Middle frontal gyrus (tissue), 1 donor: ENCODE results near the gene SPATA33.
A peak's percentile ranks its signal among the peaks of the same experiment; 100 is the strongest.

Experiments
- DNase-seq: peaks from one replicate; pipeline ENCODE4 v3.0.0-alpha.2; 2015; ENCODE audit warnings: low spot score; ENCODE audit errors: extremely low spot score

The SPATA33 gene

DNA sequence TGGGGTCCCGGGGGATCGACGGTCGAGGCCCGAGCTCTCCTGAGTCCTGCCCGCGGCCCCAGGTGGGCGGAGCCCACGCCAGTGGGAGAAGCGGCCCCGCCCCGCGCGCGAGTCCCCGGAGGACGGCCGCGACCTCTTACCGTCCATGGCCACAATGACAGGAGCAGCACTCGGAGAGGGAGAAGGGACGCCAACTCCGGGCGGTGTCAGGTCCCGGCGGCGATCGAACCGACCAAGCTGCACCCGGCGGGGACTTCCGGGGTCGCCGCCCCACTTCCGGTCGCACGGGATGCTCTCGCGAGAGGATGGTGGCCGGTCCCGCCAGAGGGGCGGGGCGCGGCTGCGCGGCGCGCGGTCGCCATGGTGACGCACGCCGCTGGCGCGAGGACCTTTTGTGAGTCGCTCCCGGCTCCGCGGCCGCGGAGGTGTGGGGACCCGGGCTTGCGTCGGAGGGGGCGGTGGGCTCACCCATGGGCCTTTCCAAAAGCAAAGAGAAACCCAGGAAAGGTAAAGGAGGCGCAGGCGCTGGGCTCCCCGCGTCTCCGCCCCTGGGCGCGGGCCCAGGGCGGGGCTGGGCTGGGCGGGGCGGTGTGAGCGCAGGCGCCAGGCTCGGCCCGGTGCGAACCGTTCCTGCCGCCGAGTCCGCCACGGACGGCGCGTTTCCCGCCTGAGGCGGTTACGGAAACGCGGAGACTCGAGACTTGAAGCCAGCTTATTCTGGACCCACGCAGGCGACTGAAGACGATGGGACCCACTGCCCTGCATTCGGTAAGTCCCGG lies at the start of gene SPATA33, which contains the start of gene CHMP1A:
TSS of gene SPATA33 (plus strand) at position 395 of the 779 bp plus-strand sequence. CDS start at position 471, 76 bp downstream.
TSS of gene CHMP1A (minus strand) at position 267 of the 779 bp plus-strand sequence. CDS start at position 147, 120 bp downstream.
- peak; percentile 77 for DNase-seq

DNA sequence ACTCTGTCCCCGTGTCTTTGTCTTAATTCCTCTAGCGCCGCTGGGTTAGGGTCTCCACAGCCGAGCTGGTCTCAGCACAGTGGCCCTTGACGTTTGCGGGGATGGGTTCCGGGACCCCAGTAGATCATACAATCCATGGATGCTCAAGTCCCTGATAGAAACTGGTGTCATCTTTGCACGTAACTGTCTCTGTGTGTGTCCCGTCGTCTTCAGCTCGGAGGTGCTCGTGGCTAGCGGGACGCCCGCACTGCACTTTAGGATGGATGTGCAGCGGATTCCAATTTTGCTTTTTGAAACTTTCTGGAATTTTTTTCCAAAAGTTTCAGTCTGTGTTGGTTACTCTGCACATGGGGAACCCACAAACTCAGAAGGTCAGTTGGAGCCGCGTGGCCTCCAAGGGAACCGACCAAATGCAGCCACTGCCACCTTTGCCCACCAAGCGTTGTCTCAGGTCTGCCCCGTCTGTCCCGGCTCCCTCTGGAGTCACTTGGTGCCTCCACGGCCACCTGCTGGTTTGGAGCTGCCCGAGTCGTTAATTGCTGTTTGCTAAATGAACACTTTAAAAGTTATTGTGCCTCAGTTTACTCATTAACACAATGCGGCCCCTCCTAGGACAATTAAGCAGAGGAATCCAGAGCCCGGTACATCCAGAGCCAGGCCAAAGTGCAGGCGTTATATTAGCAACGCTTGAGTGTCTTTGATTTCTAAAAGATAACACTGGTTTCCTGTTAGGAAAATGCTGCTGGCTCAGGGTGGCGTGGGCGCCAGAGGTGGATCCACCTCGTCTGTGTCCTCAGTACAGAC lies 49.5 kb upstream of the SPATA33 start:
- no peak for DNase-seq

DNA sequence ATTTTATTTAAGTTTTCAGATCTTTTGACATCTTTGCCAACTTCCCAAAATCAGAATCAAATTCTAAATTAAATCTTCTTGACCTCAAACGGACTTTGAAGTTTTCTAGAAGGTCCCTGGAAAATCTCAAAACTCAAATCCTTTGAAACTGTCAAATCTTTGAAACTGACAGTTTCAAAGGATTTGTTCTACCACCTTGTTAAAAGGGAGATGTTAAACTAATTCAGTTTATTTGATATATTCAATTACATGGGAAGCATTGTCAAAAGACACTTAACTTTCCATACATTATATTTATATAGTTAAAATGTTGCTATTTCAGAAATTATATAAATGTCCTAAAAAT lies 47.6 kb upstream of the SPATA33 start:
- no peak for DNase-seq

DNA sequence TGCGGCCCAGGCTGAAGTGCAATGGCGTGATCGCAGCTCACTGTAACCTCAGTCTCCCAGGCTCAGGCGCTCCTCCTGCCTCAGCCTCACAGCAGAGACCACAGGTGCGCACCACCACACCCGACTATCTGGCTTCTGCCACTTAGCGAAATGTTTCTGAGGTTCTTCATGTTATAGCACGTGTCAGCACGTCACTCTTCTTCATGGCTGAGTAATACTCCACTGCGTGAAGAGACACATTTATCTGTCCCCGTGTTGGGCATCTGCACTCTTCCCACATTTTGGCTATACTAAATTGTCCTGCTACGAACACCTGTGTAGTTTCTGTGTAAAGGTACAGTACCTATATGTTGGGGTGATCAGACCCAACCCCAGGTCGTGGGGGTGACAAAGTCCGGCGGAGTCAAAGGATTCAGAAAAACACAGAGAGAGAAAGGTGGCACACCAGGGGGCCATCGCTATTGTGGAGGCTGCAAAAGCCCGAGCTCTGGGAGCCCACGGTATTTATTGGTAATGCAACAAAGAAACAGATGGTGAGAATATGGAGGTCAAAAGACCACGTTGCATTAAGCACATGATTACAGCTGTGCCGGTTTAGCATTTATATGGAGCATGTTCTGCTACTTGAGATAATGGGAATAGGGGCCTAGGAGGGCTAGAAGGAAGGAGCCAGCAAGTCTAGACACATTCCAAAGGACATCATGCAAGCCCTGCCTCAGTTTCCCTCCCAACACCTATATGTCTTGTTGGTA lies 45.0 kb upstream of the SPATA33 start:
- DNase-seq, result no peak

DNA sequence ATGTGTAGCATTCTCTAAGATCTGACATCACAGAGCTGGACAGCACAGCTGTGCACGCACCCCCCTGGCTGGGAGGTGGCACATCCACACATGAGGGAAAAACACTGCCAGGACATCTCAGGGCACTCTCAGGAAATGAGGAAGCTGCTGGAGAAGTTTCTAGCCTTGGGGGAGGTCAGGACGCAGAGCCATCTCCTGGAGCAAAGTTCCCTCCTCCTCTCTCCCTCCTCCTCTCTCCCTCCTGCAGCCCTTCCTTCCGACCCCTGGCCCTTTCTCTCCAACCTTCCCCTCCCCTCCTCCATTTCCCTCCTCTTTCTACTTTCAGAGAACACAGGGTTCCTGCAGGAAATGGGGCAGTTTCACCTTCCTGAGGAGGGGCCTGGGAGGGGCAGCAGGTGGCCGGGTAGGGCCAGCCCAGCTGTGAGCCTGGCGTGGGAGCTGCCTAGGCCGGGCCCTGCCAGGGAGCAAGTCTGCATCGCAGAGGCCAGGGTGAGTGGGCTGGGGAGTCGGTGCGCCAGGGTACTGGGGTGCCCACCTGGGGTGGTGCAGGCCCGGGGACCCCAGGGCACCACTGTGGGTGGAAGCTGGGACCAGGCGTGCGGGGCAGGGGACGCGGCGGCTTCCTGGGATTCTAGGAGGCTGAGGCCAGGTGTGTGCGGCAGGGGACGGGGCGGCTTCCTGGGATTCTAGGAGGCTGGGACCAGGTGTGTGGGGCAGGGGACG lies 44.2 kb upstream of the SPATA33 start, which contains the start of gene DPEP1:
TSS of gene DPEP1 (plus strand) at position 412 of the 723 bp plus-strand sequence. CDS start 16,769 bp downstream, outside the sequence.
- DNase-seq, result no peak

DNA sequence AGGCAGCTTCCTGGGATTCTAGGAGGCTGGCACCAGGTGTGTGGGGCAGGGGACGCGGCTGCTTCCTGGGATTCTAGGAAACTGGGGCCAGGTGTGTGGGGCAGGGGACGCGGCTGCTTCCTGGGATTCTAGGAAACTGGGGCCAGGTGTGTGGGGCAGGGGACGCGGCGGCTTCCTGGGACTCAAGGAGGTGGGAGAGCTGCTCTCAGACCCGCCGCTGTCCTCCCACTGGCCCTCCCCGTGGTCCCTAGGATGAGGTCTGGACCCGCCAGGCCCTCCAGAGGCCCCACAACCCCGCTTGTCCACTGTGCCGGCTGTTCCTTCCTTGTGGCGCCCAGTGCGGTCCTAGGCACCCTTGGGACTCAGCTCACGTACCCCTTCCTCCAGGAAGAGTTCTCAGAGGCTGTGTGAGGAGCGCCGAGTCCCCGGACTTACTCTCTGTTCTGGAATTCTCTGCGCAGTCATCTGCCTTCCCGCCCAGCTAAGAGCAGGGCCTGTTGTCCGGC lies 43.6 kb upstream of the SPATA33 start:
- no peak for DNase-seq

DNA sequence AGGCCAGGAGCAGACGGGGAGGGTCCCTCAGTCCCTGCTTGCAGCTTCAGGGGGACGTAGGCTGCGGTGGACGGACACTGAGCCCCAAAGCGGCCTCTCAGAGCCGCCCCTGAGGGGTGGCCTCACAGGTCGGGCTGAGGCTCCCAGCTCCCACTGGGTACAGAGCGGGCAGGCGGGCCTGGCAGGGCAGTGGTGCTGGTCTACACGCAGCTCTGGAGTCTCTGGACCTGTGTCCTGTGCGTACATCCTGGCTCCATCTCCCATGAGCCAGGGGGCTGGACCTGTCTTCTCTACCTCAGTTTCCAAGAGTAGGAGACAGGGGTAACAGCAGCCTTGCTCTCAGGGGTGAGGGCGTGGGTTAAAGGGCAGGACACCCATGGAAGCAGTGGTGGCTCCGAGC lies 42.5 kb upstream of the SPATA33 start:
- no peak for DNase-seq

DNA sequence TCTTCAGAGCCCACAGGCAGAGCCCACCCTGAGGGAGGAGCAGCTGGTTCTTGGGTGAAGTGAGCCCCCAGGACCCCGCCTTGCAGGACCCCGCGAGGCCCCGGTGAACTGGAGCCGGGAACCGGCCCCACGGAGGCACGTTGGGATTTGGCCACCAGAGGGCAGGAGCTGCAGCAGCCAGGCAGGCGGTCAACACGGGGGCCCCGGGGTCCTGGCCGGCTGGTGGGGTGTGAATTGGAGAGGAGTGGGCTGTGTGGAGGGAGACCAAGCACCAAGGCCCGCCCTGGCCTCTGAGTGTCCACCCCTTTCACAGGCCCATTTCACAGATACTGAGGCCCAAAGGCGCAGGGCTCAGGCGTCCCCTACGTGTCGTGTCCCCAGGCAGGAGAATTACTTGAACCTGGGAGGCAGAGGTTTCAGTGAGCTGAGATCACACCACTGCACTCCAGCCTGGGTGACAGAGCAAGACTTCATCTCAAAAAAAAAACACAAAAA lies 42.0 kb upstream of the SPATA33 start:
- no peak for DNase-seq

DNA sequence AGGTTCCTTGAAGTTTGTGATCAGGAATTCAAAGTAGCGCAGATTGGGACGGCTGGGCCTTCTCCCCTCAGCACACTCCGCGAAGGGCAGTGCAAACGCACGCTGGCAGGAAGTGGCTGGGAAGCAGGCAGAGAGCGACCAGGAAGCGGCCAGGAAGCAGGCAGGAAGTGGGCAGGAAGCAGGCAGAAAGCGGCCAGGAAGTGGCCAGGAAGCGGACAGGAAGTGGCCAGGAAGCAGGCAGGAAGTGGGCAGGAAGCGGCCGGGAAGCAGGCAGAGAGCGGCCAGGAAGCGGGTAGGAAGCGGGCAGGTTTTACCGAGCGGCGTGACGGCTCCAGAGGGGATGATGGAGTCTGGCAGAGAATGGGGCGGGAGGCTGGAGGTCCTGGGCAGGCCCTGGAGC lies 41.0 kb upstream of the SPATA33 start:
- DNase-seq, result no peak

DNA sequence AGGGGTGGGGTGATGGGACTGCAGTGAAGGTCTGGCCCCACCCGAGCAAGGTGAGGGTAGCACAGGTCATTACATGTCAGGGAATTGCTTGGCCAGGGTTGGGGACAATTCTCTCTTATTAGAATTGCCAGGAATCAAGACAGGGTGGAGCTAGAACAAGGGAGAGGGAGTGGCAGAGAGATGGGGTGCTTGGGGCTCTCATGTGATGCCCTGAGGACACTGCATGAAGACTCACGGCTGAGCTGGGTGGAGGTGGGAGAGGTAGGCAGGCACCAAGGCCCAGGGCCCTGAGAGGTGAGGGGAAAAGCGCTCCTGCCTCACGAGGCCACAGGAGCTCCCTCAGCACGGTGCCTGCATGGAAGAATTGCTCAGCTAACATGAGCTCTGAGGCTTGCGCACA lies 40.6 kb upstream of the SPATA33 start:
- no peak for DNase-seq

DNA sequence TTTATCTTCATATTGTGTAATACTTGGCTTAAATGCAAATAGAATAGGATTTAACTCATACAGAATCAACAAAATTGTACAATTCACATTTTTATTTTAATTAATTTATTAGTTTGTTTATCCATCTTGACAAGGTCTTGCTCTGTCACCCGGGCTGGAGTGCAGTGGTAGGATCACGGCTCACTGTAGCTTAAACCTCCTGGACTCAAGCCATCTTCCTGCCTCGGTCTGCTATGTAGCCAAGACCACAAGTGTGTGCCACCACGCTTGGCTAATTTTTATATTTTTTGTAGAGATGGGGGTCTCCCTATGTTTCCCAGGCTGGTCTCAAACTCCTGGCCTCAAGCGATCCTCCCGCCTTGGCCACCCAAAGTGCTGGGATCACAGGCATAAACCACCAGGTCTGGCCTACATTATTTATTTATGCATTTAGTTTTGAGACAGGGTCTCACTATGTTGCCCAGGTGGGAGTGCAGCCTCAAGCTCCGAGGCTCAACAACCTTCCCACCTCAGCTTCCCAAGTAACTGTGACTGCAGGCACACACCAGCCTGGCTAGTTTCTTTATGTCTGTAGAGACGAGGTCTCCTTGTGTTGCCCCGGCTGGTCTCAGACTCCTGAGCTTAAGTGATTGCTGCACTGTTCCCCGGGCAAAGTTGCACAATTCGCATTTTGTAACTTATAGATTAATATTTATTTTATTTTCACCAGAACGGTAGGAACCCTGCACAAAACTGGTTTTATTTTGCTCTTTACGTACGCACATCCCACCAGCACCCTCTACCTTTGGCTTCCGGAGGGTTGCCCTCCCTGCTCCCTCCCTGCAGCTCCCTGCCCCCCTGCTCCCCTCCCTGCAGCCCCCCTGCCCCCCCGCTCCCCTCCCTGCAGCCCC lies 39.3 kb upstream of the SPATA33 start:
- DNase-seq, result no peak

DNA sequence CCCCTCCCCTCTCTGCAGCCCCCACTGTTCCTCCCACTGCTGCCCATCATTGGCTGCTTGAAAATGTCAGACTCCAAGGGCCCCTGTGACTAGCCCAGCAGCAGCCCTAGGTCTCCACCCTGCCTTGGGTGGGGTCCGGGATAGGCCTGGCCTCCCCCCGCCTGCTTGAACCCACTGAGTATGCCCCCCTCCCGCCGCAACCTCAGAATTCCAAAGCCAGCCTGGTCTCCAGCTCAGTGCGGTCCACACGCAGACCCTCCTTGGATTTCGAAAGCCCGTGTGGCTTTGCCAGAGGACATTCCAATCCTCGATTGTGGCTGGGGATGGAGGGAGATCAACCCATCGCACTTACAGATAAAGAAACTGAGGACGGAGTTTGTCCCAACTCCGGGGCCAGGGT lies 37.8 kb upstream of the SPATA33 start:
- DNase-seq, result no peak

DNA sequence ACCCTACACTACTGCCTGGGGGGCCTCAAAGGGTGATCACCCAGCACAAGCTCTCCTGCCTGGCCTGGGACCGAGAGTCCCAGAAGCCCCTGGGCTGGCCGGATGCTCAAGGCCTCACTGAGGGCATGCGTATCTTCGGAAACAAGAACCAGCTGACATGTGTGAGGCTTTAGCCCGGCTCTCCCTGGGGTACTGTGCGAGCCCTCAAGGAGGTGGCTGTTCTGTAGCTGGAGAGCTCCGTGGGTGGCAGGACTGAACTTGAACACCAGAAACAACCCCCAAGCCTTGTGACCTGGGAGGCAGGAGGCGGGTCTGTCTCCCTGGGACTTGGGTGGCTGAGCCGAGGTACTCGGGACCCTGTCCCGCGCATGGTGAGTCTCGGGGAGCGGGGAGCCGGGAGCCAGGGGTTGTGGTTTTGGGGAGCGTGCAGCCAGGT lies 37.2 kb upstream of the SPATA33 start:
- no peak for DNase-seq

DNA sequence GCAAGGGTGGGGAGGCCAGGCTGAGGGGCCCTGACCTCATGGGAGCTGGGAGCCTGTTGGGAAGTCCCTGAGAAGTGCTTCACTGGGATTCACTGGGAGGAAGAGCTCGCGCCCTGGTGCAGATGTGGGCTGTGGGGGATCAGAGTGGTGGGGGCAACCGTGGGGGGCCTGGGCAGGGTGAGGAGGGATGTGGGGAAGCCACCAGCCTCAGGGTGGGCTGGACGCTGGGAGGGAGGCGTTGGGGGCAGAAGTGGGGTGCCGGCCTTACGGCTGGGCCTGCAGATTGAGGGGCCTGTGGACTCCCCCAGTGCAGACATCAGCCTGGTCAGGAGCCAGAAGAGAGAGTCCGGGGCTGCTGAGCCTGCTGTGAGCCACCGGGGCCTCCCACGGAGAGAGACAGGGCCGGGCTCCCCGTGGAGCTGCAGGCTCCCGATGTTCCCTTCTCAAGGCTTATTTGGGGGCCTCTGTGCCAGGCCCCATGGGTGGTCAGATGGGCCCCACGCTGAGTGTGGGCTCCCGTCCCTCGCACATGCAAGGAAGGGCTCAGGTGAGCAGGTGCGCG lies 36.4 kb upstream of the SPATA33 start:
- no peak for DNase-seq

DNA sequence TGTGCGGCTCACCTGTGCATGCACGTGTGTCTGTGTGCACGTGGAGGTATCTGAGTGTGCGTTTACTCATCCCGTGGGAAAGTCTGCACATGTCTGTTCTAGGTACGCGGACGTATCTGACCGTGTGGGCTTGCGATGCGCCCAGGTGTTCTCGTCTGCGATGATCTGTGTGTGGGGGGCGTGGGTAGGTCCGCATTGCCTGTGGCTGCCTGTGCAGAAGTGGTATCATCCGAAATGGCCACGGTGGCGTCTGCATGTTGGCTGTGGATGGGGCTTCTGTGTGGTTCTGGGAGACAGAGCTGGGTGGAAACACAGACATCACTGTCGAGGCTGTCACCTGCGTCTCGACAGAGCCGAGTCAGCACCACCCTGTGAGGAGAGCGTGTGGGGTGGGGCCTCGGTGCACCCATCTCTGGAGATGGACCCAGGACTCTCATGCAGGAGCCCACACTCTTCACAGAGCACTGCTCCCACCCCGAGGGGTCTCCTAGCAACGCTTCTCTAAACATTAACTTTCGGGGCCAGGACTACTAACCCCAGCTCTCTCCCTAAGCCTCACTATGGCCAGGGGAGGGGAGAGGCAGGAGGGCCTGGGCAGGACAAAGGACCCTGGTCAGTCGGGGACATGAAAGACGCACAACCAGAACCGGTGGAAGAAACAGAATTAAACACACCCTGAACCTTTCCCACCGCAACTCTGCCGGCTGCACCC lies 35.8 kb upstream of the SPATA33 start:
- no peak for DNase-seq

DNA sequence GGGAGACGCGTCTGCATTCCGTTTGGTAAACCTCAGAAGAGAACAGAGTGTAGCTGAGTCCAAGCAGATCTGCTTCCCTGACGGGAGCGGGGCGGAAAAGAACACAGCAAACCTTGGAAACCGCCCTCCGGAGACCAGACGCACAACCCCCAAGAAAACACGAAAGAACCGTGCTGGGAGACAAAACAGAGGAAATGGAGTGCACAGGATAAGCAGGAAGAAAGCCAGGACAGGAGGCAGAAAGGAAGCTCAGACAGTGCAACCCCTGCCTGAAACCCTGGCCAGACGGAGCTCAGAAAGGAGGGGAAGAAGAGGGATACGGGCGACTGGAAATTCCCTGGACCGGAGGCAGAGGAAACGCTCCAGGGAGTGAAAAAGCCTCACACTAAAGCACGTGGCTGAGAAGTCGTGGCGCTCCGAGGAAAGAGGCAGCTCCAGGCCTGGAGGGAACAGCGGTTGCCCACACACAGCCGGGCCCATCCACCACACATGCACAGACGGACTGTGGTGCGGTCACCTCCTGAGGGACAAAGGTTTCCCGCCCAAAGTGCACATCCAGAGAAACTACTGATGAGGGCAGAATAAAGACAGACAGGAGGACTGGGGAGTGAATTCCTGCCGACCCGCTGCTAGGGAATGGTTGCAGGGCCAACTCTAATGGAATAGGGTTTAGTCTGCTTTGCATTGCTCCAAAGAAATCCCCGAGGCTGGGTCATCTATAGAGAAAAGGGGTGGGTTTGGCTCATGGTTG lies 34.0 kb upstream of the SPATA33 start:
- DNase-seq, result no peak

DNA sequence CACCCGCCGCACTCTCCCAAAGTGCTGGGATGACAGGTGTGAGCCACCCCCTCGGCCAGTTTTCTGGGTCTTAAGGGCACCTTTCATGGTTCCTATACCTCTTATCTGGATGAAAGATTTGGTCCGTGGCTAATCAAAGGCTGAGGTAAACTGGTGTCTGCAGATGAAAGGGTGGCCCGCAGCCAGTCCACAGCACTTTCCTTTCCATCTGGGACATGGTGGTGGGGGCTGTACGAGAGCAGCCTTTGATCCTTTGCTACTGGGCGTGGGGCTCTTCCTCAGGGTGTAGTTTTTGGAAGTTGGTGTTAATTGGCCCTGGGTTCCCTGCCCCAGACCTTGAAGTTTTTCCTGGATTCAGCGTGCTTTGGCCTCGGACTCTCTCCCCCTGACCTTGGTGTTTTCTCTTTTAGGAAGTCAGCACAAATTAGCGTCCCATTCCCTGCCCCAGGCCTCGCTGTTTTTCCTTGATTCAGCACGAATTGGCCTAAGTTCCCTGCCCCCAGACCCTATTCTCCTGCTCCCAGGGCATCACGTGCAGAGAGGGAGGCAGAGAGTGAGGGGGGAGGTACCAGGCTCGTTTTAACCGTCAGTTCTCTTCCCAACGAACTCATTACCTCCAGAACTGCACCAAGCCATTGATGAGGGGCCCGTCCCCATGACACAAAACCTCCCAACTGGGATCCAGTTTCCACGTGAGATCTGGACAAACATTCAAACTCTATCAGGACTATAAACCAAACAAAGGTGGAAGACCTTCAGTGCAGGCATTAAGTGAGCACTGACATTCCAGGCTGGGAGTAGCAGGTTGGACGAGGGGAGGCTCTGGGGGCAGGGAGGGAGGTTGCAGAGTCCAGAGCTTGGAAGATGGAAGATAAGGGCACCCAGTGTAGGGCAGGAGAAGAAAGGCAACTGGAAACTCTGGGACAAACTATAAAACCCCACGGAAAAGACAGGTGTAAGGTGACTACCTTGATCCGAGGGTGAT lies 32.6 kb upstream of the SPATA33 start:
- DNase-seq, result no peak
